CMK (cell line): ENCODE results near the gene SIPA1L3.
"Not testable (repeated sequence)": the region's sequence is repeated elsewhere in the genome, so short reads cannot be mapped to it uniquely, and the experiment has no call there.

Experiments used
- DNase-seq: peaks from one replicate; pipeline ENCODE4 v3.0.0-alpha.2; 2010; ENCODE audit warnings: low read depth

Gene SIPA1L3

DNA sequence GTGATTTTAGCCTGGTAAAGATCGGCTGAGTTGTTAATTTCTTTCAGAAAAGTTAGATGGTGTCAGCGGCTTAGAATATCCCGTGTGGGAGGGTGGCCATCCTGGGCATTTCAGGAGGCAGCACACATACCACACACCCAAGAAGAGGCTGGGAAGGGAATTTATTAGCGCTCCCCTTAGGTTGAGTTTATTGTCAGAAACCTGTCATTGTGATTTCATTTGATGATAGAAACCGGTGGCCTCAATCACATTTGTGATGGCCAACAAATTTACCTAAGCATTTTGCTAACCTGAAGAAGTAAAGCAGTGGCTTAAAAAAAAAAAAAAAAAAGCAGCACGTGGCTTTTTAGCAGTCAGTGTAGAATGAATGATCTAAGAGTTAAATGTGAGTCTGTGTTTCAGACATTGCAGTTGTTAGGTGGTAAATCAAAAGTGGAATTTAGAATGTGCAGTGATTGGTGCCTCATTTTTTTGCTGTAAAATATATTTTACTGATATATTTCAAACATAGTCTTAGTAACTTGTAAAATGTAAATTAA, 2.7 kb downstream of the SIPA1L3 start:
- DNase-seq, result no peak

DNA sequence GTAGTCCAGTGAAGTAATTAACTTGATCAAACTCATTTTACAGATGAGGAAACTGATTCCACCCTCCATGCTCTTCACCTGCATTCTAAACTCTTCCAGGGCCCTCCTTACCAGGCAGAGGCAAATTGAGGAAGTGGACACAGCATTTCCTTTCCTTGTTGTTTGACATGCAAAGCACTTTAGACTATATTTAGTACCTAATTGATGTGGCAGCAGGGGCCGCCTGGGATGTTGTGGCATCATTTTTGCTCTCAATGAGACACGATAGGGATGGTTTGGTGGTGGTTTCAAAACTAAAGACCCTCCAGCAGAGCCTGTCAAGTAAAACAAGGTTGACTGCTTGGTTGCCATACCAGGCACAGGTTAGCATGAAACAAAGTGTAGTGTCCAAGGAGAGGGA, 7.9 kb downstream of the SIPA1L3 start:
- DNase-seq, result no peak

DNA sequence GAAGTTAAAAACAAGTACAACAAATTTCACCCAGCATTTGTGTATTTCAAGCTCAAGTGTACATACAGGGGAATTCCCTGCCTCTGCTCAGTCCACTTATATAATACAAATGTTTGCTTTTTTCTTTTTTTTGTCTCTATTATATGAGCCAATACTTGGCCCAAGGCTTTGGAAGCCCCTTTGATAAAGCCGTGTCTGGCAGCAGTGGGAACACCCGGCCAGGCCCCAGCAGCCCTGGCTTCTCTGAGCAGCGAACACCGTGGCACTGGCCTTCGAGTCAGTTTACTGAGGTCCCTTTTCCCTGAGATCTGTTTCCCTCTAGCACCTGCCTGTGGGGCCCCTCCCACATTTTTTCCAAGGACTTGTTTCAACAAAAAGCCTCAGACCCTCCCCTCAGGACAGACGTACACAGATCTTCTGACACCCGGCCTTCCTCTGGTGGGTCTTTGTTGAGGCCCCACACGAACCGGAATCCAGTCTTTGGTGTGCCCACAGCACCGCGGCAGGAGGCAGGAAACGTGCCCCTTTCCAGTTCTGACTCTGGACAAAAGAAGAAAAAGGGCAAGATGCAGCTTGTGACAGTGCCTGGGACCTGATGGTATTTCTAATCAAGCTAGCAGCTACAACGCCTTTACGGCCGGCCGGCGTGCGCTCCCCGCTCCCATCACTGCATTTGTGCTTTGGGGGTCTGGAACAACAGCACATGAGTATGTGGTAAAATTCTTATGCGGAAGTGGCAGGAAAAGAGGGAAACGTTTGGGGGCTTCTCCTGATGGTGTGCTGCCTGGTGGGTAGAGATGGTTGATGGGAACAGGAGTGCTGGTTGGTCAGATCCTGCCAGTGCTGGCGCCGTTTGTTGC, 13.8 kb downstream of the SIPA1L3 start:
- no peak for DNase-seq

DNA sequence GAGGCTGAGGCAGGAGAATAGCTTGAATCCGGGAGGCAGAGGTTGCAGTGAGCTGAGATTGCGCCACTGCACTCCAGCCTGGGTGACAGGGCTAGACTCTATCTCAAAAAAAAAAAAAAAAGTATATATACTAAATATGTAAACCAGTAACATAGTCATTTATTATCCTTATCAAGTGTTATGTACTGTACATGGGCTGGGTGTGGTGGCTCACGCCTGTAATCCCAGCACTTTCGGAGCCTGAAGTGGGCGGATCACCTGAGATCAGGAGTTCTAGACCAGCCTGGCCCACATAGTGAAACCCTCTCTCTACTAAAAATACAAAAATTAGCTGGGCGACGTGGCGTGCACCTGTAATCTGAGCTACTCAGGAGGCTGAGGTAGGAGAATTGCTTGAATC, 17.6 kb downstream of the SIPA1L3 start:
- DNase-seq, result not testable (repeated sequence)

DNA sequence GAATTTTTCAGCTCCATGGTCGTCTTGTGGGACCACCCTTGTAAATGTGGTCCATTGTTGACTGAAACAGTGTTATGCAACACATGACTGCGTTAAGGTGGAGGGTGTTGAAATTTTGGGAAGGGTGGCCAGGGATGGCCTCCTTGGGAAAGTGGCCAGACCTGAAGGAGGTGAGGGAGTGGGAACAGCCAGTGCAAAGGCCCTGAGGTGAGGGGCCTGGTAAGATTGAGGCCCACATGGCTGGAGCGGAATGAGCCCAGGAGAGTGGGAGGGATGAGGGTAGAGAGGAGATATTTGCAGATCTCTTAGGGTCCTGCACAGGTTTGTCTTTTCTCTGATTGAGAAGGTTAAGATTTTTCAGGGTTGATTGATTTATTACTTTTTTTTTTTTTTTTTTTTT, 18.2 kb downstream of the SIPA1L3 start:
- DNase-seq, result no peak

DNA sequence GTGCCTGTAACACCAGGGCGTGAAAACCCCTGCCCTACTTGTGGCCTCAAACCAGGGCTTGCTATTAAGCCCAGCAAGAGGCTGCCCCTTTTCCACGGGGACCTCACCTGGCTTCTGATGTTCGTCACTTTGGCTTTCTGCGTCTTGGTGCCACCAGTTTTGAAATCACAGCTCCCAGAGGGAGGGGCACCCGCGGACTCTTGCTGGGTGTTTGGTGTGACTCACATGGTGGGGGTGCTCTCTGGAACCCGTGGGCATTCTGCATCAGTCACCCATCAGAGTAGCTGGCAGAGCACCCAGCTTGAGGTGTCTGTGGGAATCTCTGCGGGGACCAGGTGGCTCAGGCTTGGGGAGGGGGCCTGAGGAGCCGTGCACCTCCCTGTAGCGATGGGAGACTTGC, 19.2 kb downstream of the SIPA1L3 start:
- DNase-seq, result no peak

DNA sequence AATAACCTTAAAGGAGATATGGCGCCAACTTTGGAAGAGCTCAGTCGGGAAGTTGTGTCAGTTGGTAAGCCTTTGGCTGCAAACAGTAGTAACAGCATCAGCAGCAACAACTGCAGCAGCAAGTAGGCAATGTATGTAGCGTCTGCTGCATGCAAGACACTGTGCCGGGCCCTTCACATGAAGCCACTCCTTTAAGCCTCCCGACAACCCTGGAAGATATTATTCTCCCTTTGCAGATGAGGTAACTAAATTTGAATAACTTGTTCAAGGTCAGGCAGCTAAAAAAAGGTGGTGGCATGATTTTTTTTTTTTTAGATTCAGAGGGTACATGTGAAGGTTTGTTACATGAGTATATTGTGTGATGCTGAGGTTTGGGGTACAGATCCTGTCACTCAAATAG, 19.7 kb downstream of the SIPA1L3 start:
- DNase-seq, result no peak

DNA sequence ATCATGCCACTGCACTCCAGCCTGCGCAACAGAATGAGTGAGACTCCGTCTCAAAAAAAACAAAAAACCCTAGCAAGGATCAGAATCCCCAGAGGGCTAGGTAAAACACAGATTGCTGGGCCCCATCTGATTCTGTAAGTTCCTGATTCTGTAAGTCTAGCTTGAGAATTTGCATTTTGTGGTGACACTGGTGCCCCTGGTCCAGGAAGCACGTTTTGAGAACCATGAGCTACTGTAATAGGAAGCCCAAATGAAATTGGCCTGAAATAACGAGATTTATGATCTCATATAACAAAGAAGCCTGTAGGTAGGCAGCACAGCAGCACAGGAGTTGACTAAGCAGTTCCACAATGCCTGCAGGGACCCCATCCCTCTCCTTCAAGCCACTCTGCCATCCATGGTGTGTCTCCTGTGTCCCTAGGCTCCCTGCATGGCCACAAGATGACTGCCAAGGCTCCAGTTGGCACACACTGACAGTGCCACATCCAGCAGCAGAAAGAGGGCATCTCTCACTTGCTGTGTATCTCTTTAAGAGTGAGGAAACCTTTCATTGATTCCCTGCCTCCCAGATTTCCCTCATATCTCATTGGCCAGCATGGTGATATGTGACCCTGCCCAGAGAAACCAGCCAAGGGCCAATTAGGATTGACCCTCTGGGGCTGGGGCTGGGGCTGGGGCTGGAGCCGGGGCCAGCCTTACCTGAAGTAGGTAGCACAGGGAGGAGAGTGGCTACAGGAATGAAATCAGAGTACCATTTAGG, 21.7 kb downstream of the SIPA1L3 start:
- no peak for DNase-seq

DNA sequence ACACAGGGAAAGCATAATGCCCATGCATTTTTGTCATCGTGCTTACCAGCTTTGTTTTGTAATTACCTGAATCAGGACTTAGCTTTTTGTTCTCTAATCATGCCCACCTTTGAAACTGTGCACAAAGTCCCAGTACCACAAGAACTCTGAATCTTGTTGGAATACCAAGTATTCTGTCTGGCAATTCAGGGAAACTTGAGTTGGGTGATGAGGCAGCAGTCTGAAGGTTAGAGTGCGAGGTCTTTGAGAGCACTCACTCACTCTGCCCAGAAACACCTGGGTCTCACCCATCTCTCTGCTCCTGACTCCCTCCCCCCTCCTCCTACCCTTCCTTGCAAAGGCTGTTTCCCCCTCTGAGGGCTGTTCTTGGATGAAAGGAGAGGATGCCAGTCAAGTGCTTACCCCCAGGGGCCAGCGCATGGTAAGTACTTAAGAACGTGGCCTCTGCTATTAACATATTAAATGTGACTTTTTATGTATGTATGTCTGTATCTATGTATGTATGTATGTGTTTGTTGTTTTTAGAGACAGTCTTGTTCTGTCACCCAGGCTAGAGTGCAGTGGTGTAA, 22.4 kb downstream of the SIPA1L3 start:
- no peak for DNase-seq

DNA sequence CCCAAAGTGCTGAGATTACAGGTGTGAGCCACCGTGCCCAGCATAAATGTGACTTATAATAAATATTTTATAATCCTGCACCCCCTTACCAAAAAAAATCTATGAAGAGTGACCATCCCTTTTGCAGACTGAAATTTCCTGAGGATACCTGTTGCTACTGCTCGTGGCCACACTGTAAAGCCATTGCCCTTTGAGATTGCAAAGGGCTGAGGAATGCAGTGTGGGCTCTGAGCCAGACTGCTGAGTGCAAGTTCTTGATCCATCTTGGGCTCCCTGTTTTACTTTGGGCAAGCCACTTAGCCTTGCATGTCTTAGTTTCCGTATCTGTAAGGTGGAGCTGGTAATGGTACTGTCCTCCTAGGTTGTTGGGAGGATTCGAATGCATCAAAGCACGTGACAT, 23.4 kb downstream of the SIPA1L3 start:
- no peak for DNase-seq

DNA sequence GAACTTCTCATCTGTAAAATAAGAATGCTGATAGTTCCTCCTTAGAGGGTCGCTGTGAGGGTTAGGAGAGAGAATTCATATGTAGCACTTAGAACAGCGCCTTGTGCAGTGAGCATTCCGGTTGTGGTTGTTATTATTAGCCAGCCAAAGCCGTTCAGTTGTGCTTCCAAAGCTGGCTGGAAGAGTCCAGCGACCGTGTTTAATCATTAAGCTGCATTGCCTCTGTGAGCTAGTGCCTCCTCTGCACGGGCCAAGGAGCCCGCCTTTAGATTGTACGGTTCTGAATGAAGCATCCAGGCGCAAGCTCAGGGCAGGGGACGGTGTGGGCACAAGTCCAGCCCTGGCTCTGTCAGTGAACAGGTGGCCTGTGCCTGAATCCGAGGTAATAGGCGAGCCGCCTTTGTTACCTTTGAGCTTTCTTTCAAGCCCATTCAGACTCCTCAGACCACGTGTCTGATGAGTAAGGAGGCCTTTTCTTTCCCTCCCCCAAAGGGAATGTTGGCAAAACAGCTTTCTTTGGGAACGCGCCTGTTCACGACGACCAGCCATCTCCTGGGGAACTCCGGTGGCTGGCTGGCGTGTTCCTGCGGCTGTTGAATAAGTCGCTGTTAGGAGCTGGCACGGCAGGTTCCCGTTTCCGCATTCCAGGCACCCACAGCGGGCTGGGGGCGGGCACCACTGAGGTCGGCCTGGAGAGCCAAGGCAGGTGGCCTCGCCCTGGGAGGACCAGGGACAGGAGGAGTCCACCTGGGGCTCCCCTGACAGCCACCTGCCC, 25.1 kb downstream of the SIPA1L3 start:
- no peak for DNase-seq

DNA sequence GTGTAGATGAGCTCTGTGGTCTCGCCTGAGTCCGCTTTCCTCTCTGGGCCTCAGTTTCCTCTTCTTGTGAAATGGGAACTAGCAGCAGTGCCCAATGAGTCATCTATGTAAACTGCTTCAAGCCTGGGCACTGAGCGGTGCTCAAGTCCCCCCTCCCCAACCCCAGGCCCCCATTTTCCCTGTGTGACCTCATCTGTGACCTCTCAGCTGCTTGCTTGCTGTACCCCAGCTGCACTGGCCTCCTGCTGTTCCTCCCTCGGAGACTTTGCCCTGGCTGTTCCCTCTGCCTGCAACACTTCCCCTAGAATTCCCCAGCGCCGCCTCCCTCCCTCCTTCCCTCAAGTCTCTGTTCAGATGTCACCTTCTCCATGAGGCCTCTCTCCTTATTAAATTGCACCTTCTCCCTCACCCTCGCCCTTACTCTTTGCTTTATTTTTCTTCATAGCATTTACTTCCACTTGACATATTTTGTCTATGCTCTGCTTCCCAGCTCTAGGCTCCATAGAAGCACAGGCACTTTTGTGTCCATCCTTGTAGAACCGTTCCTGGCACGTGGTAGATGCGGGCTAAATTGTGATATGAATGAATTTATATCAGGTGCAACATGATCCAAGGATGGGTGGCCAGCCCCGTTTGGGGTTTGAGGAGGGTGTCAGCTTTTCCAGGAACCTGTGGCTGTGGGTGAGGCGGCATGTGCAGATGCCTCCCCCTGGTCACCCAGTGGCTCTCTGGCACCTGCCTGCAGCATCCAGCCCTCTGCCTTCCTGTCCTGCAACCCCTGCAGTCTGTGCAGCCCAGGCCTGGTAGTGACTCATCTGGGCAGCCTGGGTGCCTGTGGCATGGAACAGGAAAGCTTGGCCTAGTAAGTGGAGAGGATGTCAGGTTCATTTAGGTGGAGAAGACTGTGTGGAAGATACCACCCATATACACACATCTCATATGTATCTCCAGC, 26.3 kb downstream of the SIPA1L3 start:
- no peak for DNase-seq

DNA sequence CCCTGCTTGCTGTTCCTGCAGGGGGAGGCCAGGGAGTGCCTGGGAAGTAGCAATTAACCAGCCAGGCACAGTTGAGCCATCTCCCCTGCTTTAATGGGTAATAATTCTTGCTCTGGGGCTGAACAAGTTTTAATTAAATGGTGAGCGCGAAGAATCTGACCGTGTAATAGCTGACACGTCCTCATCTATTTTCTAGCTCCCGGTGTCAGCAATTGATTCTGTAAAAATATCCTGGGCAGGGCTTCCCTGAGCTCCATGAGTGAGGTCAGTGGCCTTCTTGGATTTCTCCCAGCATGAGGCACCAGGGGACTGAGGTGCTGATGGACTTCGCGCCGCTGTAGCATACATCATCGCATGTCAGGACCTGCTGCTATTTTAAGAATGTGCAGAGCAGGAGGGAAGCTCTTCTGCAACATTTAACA, 26.9 kb downstream of the SIPA1L3 start:
- no peak for DNase-seq

DNA sequence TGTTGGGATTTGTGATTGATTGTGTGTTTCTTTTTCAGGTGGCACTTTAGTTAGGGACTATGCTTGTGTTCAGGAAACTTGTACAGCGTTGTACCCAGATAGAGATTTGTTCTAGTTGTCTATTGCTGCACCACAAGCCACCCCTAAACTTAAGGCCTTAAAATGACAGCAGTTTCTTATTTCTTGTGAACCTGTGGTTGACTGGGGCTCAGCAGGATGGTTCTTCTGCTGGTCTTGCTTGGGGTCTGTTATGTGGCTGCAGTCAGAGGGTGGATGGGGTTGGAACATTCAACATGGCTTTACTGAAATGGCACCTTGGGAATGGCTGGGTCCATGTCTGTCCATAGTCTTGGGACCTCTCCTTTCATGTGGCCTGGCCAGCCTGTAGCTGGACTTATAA, 28.3 kb downstream of the SIPA1L3 start:
- DNase-seq, result no peak

DNA sequence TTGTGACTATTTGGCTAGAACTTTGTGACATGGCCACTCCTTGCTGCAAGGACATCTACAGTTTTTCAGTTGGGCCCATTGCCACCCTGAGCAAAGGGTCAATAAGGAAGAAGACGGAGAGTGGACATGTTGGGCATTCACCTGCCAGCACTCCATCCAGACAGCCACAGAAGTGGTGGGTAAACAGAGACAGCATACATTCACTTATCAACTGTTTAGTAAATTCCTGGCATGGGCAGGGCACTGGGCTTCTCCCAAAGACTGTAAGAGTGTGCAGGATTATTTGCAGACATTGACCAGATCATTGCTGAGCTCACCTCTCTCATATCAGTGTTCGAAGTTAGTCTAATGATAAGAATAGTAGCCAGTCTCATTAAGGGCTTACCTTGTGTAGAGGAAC, 29.2 kb downstream of the SIPA1L3 start:
- DNase-seq, result no peak

DNA sequence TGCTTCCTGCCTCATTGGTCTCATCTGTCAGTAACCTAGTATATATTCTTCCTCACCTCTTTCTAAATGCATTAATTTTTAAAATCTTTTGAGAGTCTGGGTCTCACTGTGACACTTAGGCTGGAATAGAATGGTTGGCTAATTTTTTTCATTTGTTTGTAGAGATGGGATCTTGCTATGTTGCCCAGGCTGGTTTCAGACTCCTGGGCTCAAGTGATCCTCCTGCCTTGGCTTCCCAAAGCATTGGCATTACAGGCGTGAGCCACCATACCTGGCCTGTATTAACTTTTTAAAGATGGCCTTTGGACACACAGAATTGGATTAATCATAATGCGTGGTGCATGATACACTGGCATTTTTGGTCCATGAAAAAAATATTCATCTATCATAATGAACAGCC, 29.9 kb downstream of the SIPA1L3 start:
- DNase-seq, result no peak

DNA sequence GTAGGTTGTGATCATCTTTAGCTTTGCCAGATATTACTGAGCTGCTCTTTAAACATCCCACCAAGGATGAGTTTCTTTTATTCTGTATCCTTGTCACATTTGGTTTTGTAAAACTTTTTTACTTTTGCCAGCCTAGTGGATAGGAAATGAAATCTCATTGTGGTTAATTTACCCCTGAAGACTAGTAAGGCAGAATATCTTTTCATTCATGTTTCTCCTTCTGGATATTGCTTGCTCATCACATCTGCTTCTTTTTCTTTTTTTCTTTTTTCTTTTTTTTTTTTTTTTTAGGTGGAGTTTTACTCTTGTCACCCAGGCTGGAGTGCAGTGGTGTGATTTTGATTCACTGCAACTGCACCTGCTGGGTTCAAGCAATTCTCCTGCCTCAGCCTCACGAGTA, 31.3 kb downstream of the SIPA1L3 start:
- DNase-seq, result no peak

DNA sequence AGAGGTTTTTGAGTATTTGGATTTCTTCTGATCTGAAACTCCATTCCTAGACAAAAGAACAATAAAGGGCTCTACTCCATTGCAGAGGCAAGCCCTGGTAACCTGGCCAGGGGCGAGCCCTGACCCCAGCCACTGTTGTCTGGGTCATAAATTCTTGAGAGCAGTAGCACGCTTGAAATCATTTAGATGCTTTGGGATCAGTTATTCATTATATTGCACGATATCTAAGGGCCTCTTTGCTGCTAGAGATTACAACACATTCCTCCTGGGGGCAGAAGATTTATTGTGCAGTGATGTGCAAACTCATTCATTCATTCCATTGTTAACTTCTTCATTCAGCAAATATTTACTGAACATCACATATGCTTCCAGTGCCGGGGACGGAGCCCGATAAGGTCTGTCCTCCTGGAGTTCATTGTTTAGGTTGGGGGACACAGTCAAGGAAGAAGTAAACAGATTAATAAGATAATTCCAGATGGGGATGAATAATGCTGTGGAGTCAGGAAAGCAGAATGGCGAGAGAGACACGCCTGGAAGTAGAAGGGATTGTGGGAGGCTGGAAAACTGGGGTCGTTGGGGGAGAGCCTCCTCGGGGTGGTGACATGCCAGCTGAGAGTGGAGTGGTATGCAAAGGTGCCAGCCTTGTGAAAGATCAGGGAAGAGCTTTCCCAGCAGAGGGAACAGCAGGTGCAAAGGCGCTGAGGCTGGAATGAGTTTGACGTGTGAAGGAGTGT, 34.9 kb downstream of the SIPA1L3 start:
- DNase-seq, result no peak

DNA sequence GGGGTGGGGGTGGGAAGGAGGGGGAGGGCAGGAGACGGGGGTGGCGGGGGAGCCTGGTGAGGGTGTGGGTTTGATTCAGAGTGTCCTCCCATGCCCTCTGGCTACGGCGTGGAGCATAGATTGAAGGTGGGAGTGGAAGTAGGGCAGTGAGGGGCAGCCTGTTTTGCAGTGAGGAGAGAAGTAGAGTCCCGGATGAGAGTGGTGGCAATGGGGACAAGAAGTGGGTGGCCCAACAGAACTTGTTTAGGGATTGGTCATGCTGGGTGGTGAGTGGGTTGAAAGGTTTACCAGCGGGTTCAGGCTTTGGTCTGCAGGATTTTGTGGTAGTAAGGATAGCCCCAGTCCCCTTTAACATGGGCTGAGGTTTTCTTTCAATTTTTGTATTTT, 35.5 kb downstream of the SIPA1L3 start:
- DNase-seq, result no peak

DNA sequence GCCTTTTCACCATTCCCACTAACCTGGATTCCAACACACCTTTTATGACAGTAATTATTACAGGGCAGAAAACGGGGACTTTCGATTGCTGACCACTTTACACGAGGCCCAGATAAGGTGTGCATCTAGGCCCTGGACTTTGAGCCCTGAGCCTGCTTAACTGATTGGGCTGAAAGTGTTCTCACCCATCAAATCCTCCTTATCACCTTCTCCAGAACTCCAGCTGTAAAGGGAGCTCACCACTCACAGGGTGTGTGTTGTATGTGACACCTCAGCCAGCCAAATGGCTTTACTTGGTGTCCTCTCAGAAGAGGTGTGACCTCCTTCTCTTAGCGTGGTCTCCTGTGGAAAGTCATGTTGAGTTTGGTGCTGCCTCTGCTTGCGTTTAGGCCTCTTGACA, 36.5 kb downstream of the SIPA1L3 start:
- no peak for DNase-seq
